Effector CD4-positive, alpha-beta T cell (primary cell): ENCODE data around the gene CACFD1.

Source experiments
- DNase-seq: peaks from one replicate; pipeline ENCODE4 v3.0.0-alpha.2; 2020
- total RNA-seq: gene quantifications from one replicate; lab custom pipeline; 2026; lab: John Stamatoyannopoulos, UW

The CACFD1 gene
- total RNA-seq: 5.1 reads per million, percentile 20 among the genes with 10 or more reads in this experiment

DNA sequence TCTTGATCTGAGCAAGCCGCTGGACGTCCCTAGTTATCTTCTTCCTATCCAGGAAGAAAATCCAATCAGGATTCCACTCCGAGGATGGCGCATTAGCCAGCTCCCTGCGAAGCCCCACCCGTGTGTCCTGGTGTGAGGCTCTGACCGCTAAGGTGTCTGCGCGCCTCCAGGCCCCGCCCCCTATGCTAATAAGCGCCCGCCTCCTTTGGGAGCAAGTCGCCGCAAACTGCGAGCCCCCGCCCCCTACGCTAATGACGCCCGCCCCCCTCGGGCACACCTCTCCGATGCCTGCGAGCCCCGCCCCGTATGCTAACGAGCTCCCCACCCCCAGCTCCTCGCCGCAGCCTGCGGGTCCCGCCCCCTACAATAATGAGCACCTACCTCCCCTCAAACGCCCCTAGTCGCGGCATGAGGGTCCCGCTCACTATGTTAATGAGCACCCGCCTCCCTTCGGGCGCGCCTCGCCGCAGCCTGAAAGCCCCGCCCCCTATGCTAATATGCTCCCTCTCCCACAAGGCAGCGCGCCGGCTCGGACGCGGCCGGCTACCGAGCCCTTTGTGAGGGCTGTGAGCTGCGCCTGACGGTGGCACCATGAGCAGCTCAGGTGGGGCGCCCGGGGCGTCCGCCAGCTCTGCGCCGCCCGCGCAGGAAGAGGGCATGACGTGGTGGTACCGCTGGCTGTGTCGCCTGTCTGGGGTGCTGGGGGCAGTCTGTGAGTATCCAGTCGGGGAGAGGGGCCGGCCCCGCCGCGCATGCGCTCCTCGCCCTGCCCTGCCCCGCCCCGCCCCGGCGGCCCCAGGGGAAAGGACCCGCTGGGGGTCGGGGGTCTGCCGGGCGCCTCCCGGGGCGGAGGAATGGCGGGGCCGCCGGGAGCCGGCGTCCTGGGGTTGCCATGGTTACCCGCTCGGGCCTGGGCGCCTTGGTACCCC is at the start of gene CACFD1:
CACFD1 (plus strand) TSS at position 503 of the 929 bp plus-strand sequence; CDS start at position 592, 89 bp downstream.
- DNase-seq: peak; percentile 89

DNA sequence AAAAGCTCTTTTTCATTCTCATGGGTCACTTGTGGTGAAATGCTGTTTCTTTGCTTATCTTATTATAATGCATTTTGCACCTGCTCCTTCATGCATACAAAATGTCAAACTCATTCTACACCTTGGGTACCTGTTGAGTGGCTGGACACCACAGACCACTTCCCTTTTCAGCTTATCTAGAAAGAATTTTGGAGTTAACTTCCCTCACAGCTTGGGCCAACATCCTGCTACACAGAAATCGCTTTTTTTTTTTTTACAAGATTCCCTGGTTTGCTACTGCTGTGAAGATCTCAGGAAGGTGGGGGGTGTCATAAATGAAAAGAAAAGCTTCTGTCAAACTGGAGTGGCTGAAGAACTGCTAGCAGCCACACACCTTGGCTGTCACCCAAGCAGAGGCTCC is 44.6 kb upstream of the CACFD1 start:
- no peak for DNase-seq

DNA sequence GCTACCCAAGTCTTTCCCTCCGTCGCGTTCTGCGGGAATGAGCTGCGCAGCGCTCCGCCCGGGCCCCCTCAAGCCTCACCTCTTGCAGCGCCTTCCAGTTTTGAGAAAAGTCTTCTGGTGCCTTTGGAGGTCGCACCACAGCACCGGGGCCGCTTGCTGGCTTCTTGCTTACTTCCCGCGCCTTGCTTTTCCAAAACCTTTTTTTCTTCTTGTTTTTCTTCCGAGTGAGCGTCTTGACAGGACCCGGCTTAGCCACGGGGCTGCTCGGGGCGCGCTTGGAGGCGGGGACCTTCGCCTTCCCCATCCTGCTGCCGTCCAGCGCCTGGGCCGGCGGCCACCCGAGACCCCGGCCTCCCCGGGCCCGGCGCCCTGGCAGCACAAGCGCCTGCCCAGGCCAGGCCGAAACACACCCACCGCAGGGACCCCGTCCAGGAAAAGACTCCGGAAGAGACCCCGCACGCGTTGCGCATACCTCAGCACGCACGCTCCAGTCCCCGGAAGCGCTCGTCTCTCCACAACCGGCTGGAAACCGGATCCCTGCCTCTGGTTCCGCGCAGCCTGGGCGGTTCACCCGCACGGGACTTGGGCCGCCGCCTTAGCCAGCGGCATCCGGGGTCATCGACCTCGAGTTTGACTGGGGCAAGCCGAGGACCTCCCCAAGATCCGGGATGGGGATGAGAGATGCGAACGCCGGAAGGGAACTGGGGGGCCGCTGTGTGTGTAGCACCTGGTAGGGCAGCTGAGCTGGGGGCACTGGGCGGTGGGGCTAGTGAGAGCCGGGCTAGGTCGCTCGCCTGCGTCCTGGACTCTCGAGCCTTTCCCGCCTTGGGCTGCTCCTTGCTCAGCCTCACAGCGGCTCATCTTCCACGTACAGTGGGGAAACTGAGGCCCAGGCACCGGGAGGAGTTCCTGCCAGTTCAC is 42.0 kb upstream of the CACFD1 start, which contains the start of gene REXO4:
REXO4 (minus strand) TSS at position 470 of the 921 bp plus-strand sequence; CDS start at position 304, 166 bp downstream.
- peak; percentile 68 for DNase-seq

DNA sequence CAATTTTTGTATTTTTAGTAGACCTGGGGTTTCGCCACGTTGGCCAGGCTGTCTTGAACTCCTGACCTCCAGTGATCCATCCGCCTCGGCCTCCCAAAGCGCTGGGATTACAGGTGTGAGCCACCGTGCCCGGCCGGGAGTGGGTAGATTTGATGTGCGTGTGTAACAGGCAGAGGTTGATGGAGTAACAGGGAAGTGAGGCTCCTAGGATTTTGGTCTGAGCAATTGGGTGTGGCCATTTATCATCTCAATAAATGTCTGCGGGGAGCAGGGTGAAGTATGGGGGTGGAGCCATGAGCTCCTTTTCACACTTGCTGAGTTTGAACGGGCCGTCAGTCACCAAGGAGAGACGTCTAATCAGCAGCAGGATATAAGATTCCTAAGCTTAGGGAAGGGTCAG is 40.8 kb upstream of the CACFD1 start:
- no peak for DNase-seq

DNA sequence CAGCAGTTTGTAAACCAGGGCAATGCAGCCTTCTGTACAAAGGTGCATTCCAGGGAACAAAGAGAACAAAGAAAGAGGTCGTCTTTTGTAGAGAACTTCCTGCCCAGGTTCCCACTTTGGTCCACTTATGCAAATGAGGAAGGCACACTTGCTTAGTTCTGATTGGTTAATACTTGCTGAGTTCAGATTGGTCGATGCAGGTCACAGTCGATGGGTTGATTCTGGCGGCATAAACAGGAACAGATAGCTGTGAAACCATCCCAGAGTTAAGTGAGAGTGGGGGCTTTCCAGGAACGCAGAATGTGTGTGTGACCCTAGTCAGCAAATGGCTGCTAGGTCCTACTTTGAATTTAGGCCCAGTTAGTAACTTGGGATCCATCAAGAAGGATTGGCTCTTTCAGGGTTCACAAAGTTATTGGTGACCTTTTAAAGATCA is 39.4 kb upstream of the CACFD1 start:
- DNase-seq: no peak

DNA sequence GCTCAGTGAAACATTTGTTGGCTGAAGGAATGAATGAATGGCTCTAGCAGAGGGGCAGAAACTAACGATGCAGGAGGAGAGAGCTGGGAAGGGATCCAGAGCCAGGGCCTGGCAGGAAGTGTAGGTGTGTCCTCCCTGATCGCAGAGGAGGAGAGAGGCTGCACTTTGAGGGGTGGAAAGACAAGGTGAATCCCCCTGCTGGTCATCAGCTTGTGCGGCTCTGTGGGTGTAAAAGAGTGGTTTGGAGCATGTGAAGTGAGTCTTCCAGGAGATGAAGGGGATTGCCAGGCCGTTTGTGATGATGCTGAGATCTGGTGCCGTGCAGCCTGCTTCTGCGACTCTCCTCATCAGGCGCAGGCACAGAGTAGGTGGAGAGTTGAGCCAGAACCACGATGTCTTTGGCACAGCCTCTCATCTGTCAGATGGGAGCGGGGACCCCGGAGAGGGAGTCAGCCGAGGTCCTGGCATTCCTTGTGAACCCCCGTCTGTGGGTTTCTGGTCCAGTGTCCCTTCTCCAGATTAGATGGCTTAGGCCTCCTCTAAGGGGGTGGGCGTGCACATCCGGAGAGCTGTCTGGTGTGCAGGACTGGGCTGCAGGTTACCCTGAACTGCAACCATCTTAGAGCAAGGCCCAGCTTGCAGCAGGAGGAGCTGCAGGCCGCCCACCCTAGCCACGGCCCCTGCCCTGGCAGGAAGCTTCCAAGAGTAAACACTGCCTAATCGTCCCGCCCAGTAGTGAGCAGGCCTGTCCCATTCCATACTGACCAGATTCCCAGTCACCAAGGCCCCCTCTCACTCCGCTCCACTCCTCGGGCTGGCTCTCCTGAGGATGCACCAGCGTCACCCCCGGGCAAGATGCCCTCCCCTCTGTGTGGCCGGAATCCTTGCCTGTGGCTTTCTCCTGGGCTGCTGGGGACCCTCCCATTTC is 37.9 kb upstream of the CACFD1 start, which contains the start of gene ADAMTS13:
ADAMTS13 (plus strand) TSS at position 753 of the 928 bp plus-strand sequence; CDS start at position 830, 77 bp downstream.
- DNase-seq: no peak

DNA sequence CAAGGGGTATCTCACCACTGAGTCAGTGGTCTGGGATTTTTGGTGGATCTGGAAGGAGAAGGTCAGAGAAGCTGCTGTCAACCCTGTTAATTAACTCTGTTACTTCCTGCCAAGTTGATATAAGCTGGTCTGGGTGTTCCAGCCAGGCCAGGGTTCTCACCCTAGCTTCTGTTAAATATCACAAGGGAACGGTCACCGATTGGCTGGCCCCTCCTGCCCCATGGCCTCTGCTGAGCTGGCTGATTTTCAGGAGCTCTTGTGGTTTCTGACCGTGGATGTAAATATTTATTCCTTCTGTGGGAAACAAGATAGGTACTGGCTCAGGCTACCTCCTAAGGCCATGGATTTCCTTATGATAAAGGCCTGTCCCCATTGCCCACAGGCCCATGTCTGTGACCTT is 36.6 kb upstream of the CACFD1 start:
- DNase-seq: no peak

DNA sequence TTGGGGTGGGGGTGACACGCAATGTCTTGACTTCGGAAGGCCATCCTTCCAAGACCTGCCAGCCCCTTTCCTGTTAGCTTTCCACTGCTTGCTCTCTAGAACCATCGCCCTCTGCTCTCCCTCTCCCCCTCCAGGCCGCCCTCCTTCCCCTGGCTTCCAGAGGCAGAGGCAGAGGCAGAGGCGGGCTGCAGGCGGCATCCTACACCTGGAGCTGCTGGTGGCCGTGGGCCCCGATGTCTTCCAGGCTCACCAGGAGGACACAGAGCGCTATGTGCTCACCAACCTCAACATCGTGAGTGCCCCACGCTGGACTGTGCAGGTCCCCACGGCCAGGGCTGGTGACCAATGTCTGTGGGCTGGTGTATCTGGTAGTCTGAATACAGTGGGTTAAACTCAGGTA is 35.6 kb upstream of the CACFD1 start:
- DNase-seq: no peak

DNA sequence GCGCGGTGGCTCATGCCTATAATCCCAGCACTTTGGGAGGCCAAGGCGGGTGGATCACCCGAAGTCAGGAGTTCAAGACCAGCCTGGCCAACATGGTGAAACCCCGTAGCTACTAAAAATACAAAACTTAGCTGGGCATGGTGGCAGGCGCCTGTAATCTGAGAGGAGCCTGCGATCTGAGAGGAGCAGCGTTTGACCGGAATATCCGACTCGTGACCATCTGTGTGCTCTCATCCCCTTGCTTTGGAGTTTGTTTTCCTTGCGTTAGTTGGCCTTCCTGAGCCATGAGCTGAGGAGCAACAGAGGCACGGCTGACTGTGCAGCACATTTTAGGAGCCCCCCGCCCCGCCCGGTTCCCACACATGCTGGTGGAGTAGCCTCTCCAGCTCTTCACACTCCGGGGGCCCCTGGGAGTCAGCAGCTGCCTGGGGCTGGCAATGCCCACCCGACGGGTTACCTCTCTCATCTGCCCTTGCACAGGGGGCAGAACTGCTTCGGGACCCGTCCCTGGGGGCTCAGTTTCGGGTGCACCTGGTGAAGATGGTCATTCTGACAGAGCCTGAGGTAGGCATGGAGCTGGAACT is 34.6 kb upstream of the CACFD1 start:
- no peak for DNase-seq

DNA sequence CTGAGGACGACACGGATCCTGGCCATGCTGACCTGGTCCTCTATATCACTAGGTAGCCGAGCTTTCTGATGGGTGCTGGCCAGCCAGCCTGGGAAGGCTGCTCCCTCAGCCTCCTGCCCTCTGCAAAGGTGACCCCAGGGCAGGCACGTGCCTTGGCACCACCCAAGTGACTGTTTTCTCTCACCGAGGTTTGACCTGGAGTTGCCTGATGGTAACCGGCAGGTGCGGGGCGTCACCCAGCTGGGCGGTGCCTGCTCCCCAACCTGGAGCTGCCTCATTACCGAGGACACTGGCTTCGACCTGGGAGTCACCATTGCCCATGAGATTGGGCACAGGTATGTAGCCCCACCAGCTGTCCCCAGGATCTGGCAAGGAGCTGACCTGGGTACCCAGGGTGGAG is 33.8 kb upstream of the CACFD1 start:
- DNase-seq: no peak

DNA sequence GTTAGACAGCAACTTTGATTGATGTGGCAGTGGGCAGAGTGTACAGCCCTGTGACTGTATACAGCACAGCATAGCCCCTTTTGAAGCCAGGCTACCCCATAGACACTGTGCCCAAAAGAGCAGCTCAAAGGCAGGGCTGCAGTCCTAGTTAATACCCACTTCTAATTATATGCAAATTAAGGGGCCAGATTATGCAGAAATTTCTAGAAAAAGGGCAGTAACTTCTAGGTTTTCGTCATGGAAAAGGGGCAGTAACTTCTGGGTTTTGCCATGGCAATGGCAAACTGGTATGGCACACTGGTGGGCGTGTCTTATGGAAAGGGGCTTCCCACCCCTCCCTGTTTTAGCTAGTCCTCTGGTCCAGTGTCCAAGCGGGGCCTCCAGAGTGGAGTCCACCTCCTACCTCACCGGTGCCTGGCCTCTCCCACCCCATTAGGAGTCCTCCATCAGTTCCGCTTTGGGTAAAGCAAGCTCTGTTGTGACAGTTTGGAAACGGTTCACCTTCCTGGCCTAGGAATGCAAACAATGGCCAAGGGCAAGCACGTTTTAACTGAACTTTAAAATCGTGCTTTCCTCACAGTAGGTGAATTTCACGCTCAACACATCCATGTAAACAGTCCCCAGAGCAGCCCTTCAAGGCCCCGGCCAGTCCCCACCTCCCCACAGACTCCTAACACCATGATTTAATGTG is 32.0 kb upstream of the CACFD1 start:
- DNase-seq: no peak

DNA sequence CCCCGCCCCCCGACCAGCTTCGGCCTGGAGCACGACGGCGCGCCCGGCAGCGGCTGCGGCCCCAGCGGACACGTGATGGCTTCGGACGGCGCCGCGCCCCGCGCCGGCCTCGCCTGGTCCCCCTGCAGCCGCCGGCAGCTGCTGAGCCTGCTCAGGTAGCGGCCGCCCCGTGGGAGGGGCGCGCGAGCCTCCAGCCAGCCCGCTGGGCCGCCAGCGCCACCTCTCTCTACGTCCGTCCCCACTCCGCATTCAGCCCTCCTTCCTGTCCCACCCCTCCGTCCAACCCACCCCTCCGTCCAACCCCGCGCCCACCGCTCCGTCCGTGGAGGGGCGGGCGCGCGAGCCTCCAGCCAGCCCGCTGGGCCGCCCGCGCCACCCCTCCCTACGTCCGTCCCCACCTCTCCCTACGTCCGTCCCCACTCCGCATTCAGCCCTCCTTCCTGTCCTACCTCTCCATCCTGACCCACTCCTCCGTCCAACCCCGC is 31.1 kb upstream of the CACFD1 start:
- no peak for DNase-seq

DNA sequence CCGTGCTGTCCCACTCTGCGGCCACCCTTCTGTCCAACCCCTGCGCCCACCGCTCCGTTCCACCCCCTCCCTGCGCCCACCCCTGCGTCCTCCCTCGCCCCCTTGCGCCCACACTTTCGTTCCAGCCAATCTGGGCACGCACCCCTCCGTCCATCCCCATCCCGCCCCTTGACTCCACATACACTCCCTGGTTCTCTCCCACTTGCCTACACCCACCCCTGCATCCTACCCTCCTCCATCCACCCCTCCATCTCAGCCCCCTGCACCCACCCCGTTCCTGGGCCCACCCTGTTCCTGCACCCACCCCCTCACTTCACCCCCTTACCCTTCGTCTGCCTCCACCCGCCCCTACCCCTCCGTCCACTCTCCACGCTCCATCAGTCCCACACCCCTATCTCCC is 30.6 kb upstream of the CACFD1 start:
- DNase-seq: no peak

DNA sequence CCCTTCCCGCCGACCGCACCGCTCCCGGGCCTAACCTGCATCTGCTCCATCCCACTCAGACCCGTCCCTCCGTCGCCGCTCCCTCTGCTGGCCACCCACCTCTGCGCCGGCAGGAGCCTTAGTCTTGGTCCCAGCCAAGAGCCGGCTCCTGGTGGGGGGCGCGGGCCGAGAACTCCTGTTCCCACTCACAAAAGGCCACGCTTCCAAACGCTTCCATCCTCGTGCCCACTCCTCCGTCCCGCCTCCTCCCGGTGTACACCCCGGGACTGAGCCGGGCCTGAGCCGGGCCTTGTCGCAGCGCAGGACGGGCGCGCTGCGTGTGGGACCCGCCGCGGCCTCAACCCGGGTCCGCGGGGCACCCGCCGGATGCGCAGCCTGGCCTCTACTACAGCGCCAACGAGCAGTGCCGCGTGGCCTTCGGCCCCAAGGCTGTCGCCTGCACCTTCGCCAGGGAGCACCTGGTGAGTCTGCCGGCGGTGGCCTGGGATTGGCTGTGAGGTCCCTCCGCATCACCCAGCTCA is 30.1 kb upstream of the CACFD1 start:
- no peak for DNase-seq

DNA sequence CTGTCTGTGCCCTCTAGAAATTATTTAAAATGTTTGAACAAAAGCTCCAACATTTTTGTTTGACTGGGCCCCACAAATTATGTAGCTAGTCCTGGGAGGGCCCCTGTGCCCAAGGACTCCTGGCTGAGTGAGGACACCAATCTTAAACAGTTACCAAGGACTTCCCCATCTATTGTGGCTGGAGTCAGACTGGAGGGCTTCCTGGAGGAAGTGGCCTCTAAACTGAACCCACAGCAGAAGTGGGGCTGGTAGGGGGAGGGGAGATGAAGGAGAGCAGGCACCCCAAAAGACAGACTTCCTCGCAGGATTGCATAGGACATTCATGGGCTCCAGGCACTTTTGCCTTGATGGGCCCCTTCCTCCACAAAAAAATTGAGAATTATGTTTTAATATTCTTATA is 29.5 kb upstream of the CACFD1 start:
- DNase-seq: no peak

DNA sequence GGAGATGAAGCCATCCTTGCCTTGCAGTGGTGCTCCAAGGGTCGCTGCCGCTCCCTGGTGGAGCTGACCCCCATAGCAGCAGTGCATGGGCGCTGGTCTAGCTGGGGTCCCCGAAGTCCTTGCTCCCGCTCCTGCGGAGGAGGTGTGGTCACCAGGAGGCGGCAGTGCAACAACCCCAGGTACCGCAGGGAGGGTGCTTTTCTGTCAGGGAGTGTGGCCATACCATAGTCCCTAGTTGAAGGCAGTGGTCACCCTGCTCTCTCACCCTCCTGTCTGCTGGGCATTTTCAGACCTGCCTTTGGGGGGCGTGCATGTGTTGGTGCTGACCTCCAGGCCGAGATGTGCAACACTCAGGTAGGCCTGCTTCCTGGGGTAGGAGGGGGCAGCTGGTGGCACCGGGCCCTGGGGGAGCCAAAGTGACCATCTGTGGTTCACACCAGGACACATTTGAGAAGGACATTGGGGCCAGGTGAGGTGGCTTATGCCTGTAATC is 26.4 kb upstream of the CACFD1 start:
- no peak for DNase-seq

DNA sequence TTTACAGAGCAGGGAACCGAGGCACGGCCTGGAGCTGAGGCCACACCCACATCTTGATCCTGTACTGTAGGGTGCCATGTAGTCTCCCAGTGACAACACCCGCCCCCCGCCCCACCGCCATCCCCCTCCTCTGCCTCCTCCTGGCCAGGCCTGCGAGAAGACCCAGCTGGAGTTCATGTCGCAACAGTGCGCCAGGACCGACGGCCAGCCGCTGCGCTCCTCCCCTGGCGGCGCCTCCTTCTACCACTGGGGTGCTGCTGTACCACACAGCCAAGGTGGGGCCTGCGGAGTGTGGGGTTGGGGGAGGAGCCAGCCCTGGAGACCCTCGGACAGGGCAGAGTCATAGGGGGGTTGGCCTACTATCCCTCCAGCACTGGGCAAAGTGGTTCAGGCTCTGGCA is 23.1 kb upstream of the CACFD1 start:
- no peak for DNase-seq

DNA sequence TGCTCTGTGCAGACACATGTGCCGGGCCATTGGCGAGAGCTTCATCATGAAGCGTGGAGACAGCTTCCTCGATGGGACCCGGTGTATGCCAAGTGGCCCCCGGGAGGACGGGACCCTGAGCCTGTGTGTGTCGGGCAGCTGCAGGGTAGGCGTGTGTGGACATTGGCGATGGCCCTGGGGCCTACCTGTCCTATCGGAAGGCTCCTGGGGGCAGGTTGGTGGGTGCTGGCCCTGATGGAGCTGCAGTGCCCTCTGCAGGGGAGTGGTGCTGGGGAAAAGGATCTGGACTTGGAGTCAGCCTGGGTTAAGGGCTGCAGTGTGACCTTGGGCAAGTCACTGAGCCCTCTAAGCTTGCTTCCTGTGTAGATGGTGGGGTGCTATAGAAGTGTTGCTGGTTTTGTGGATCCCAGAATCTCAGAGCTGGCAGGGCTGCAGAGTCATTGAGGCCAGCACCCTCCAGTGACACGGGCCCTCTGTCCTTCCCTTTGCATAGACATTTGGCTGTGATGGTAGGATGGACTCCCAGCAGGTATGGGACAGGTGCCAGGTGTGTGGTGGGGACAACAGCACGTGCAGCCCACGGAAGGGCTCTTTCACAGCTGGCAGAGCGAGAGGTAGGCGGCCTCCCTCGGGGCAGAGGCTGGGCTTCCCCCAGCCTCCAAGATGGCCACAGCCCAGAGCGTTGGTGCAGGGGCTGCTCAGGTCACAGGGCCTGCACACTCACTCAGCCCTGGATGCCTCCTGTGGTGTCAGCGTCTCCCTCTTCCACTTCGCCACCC is 21.8 kb upstream of the CACFD1 start:
- no peak for DNase-seq

DNA sequence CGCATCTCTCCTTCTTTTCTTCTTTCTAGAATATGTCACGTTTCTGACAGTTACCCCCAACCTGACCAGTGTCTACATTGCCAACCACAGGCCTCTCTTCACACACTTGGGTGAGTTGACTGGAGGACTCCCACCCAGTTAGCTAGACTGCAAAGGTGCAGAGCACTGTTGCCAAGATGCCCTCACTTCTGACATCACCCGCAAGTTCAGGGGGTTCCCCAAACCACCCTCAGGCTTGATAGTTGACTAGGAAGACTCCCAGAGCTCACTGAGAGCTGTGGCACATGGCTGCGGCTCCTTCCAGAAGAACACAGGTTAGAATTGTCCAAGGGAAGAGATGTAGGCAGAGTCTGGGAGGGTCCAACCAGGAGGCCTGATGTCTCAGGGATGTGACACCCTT is 20.4 kb upstream of the CACFD1 start:
- no peak for DNase-seq

DNA sequence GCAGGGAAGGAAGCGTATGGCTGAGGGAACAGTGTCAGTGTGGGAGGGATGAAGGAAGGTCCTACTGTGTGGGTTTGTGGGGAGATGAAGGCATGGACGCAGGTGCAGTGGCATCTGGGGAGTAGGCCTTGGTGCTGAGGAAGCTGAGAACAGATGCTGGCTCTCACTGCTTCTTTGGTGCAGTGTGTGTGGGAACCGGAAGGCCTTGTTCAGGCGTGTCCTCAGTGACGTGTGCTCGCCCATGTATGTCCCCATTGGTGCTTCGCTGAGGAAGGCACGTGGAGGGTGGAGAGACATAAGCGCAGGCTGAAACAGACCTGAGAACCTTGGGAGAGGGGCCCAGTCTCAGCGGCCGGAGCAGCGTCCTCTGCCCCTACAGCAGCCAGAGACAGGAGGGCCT is 18.9 kb upstream of the CACFD1 start:
- DNase-seq: no peak
